Panc1 (cell line): ENCODE results near the gene LAMA1.

ENCODE experiments used
- CTCF ChIP-seq: fragments of 450-650 bp; IDR thresholded peaks from 2 replicates; pipeline ENCODE4 v1.5.1; 2017; ENCODE audit warnings: mild to moderate bottlenecking
- POLR2AphosphoS5 ChIP-seq: IDR thresholded peaks from 2 replicates; pipeline ENCODE4 v1.6.1; 2012; ENCODE audit warnings: mild to moderate bottlenecking, low read depth, low read length, moderate library complexity
- REST ChIP-seq, 2 experiments: IDR thresholded peaks; 2 replicates each; pipeline ENCODE4 v1.6.1; 2011 to 2012; ENCODE audit warnings: low read depth in 2 of 2, control low read depth in 1 of 2, low read length in 1 of 2, mild to moderate bottlenecking in 1 of 2, moderate library complexity in 1 of 2; ENCODE audit not compliant: insufficient read depth in 1 of 2
- SIN3A ChIP-seq: IDR thresholded peaks from 2 replicates; pipeline ENCODE4 v1.6.1; 2012; ENCODE audit warnings: low read depth, mild to moderate bottlenecking, low read length, moderate library complexity, borderline replicate concordance; ENCODE audit not compliant: insufficient read depth
- TCF7L2 ChIP-seq: IDR thresholded peaks from 2 replicates; pipeline ENCODE4 v1.6.1; 2011; ENCODE audit warnings: mild to moderate bottlenecking, low read depth, low read length, inconsistent platforms

GRCh38 chr18:7004009-7004408 is 113.6 kb downstream of the LAMA1 start:
- TF ChIP-seq CTCF = no peak
- no peak for TF ChIP-seq POLR2AphosphoS5
- TF ChIP-seq TCF7L2 = no peak
- no peak for TF ChIP-seq REST (IDR thresholded peaks at IDR 0.05; ENCODE audit: insufficient read depth in 1 of 2, low read depth in 2 of 2, low read length in 1 of 2)
- no peak for TF ChIP-seq SIN3A
